Measurements from ENCODE around the gene TMEM132D. TPM values are rescaled to one million over a fixed set of nuclear protein-coding genes. Genes with fewer than 3 reads are reported as not detected.

TMEM132D gene
- total RNA-seq, 4 donors from 2014 or later = not detected

- no peak for TF ChIP-seq CTCF (IDR thresholded peaks at IDR 0.05; ENCODE audit: low read depth)
These were observed 49.2 kb downstream of the TMEM132D start for GRCh38 chr12:129854591-129854990.

DNA sequence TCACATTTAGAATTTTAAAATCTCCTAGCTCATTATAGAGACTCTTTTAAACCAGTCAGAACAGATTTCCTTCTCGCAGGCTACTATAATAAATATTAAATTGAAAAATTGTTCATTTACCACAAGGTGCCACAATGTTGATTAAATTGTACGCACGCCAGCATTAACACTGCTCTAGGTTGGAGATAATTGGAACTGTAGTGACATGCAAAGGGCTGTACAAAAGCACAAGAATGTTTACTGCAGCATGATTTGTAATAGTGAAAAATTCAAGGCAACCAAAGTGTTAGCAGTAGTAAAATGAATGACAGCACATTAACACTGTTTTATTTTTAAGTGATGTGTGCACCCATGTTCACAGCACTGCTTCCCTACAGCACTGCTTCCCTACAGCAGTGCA is 52.5 kb downstream of the TMEM132D start:
- TF ChIP-seq CTCF (IDR thresholded peaks at IDR 0.05; ENCODE audit: low read depth) = no peak

DNA sequence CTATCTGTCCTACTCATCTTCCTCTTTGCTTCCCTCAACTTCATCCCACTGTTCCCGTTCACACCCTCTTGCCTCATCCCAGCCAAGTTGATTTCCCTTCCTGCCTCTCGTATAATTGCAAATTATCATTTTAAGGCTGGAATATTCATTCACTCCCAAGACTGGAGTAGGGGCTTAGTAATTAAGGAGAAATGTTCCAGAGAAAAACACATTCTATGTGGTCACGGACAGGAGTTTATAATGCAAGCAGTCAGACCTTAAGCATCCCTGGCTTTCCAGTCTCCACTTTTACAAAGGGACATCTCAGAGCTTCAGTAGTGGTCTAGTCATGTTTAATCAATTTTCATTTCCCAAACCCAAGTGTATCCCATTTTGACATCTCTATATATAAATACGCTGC is 54.9 kb downstream of the TMEM132D start:
- TF ChIP-seq CTCF (IDR thresholded peaks at IDR 0.05; ENCODE audit: low read depth) = no peak

DNA sequence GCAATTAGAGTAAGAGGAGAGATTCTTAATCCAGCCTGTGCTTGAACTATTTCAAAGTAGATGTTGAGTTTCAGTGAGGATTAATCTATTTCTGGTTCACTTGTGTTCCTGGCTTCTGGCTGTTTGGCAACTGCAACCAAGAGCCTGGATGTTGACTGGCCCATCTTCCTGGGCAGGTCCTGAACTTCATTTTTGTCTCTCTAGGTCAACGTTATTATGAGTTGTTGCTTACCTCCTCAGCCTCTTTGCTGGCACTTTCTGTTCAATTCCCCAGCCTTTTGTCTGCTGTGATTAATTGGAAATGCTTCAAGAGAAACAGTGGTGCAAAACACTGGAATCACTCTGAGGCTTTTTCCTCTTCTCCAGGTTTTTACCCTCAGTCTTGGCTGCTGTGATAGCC is 56.8 kb downstream of the TMEM132D start:
- TF ChIP-seq CTCF (IDR thresholded peaks at IDR 0.05; ENCODE audit: low read depth) = no peak

GRCh38 chr12:129844662-129845220 is 59.1 kb downstream of the TMEM132D start:
- no peak for TF ChIP-seq CTCF (IDR thresholded peaks at IDR 0.05; ENCODE audit: low read depth)

- no peak for TF ChIP-seq CTCF (IDR thresholded peaks at IDR 0.05; ENCODE audit: low read depth)
These were observed 62.6 kb downstream of the TMEM132D start for GRCh38 chr12:129841251-129841650.

DNA sequence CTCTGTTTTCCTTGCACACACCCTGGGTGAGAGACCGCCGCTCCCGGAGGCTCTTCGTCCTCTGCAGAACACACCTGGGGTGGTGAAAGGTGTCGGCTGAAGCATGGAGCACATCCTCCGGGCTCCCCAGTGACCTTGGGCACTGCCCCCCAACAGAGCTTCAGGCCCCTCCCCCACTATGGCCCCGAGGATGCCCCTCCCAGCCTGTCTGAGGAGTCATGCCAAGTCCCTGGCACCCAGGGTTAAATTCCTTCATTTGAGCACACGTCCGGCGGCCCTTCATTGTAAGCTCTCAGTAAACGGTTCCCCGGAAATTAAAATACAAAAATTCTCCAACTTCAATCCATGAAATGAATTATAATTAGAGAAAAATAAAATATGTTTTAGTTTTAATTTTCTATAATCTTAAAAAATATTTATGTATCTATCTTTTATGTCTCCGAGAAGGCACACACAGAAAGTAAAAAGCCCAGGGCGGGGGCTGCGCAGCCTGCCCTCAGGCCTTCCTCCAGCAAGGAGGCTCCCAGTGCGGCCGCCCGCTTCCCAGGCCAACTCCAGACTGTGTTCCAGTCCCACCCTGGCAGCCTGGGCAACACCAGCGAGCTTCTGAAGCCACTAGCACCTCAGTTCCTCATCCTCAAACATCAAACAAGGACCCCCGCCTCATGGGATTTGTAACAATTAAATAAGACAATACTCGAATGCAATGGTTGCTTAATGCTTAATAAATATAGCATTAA is 63.5 kb downstream of the TMEM132D start:
- TF ChIP-seq CTCF (IDR thresholded peaks at IDR 0.05; ENCODE audit: low read depth) = no peak
